Measurements from ENCODE around the gene SLC22A31.
"Not testable (repeated sequence)": the region's sequence is repeated elsewhere in the genome, so short reads cannot be mapped to it uniquely, and the experiment has no call there.

The SLC22A31 gene

GRCh38 chr16:89192956-89193575, 7.3 kb downstream of the SLC22A31 start:
- DNase-seq (ENCODE audit: low spot score), result peak; percentile 43

- peak; percentile 70 for DNase-seq (ENCODE audit: low spot score)
Measured at GRCh38 chr16:89192186-89192955, 8.0 kb downstream of the SLC22A31 start.

- DNase-seq (ENCODE audit: low spot score), result no peak
Measured at GRCh38 chr16:89191901-89192185, 8.5 kb downstream of the SLC22A31 start.

DNA sequence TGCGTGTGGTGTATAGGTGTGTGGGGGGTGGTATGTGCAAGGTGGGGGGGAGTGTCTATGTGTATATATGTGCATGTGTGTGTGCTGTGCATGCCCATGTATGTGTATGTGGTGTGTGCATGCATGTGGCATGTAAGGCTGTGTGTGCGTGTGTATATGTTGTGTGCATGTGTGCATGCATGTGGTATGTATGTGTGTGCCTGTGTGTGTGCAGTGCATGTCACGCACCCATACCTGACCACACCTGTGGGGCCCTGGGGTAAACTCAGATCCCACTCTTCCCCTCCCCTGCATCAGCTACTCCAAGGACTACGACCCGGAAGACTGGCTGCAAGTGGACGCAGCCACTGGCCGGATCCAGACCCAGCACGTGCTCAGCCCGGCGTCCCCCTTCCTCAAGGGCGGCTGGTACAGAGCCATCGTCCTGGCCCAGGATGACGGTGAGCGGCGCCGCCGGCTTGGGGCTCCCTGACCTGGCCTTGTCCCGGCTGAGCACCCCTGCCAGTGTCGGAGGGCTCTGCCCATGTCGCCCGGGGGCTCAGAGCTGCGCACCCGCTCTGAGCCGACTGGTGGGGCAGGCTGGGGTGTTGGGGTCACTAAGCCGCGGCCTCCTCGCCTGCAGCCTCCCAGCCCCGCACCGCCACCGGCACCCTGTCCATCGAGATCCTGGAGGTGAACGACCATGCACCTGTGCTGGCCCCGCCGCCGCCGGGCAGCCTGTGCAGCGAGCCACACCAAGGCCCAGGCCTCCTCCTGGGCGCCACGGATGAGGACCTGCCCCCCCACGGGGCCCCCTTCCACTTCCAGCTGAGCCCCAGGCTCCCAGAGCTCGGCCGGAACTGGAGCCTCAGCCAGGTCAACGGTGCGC, 9.1 kb downstream of the SLC22A31 start:
- no peak for DNase-seq (ENCODE audit: low spot score)

DNA sequence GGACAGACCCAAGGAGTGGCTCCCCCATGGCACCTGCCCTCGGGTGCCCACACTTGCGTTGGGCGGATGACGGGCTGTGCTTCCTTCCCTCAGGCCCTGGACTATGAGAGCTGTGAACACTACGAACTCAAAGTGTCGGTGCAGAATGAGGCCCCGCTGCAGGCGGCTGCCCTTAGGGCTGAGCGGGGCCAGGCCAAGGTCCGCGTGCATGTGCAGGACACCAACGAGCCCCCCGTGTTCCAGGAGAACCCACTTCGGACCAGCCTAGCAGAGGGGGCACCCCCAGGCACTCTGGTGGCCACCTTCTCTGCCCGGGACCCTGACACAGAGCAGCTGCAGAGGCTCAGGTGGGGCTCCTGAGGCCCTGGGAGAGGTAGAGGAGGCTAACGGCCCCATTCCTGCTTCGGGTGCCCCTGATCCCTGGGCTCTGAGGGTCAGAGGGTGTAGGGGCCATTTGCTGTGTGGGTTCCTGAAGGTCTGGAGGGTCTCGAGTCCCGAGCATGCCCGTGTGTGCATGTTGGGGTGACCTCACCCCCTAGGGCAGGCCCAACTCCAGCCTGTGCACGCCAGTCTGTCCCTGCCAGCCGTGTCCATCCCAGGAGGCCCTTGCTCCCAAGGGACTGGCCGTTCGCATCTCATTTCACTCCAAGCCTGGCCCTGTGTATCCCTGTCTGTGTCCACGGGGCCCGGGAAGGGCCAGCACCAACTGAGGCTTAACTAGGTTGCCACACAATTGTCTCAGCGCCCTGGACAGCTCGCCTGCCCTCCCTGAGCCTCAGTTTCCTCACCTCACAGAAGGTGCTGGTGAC, 10.0 kb downstream of the SLC22A31 start:
- DNase-seq (ENCODE audit: low spot score), result no peak

DNA sequence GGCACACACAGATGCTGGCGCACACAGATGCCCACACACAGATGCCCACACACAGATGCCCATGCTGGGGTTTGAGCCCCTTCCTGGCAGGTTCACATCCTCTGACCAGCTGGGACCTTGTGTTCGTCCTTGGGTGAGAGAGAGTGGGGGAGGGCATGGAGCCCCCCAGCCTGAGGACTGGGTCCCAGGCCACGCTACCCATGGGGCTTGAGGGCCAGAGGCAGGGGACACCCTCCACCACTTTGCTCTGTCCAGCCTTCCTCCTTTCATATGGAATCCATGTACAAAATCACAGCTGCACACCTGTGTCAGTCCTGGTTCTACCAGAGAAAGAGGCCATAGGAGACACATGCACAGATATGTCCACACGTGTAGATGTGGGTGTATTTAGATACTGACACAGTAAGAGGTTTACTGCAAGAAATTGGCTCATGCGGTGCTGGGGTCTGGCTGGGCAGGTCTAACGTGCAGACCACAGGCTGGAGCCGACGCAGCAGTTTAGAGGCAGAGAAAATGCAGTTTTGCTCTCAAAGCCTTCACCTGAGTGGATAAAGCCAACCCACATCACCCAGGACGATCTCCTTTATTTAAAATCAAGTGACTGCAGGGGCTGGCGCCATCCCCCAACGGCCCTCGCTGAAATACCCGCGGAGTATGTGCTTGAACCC, 10.8 kb downstream of the SLC22A31 start:
- DNase-seq (ENCODE audit: low spot score), result no peak

GRCh38 chr16:89188471-89189357, 11.6 kb downstream of the SLC22A31 start:
- DNase-seq (ENCODE audit: low spot score), result not testable (repeated sequence)

- no peak for DNase-seq (ENCODE audit: low spot score)
Measured at GRCh38 chr16:89187770-89188392, 12.5 kb downstream of the SLC22A31 start.

GRCh38 chr16:89187032-89187769, 13.1 kb downstream of the SLC22A31 start:
- DNase-seq (ENCODE audit: low spot score), result peak; percentile 14

DNA sequence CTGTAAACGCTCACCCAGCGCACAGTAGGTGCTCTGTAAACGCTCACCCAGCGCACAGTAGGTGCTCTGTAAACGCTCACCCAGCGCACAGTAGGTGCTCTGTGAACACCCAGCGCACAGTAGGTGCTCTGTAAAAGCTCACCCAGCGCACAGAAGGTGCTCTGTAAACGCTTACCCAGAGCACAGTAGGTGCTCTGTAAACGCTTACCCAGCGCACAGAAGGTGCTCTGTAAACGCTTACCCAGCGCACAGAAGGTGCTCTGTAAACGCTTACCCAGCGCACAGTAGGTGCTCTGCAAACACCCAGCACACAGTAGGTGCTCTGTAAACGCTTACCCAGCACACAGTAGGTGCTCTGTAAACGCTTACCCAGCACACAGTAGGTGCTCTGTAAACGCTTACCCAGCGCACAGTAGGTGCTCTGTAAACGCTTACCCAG, 13.7 kb downstream of the SLC22A31 start:
- not testable (repeated sequence) for DNase-seq (ENCODE audit: low spot score)

- DNase-seq (ENCODE audit: low spot score), result not testable (repeated sequence)
Measured at GRCh38 chr16:89185887-89186592, 14.3 kb downstream of the SLC22A31 start.

DNA sequence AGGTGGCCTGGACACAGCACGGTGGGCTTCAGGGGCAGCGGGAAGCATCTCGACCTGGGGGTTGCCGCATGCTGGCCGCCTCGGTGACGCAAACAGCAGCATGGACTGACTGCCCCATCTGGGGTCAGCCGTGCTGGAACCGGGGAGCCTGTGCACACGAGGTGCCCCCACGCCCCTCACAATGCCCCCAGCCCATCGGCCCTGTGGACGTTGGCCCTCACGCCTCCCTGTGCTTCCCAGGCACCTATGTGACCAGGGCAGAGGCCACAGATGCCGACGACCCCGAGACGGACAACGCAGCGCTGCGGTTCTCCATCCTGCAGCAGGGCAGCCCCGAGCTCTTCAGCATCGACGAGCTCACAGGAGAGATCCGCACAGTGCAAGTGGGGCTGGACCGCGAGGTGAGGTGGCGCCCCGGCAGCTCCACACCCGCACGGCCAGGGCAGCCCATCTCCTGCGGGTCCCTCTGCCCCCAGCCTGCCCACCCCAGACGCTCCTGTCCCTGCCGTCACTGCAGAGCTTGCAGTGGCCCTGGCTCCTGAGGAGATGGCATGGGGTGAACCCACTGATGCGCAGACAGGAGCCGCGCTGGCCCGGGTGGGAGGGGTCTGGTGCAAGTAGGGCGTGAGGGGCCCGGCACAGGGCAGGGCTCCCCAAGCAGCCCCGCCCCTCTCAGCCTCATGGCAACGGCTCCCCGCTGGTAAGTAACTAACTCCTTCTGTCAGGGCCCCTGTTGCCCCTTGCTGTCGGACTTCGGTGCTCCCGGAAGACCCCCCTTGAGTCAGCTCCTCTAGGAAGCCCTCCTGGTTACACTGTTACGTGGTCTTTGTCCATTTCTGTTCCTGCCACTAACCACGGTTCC, 15.2 kb downstream of the SLC22A31 start:
- DNase-seq (ENCODE audit: low spot score), result no peak

- DNase-seq (ENCODE audit: low spot score), result no peak
Measured at GRCh38 chr16:89184677-89184932, 15.7 kb downstream of the SLC22A31 start.

DNA sequence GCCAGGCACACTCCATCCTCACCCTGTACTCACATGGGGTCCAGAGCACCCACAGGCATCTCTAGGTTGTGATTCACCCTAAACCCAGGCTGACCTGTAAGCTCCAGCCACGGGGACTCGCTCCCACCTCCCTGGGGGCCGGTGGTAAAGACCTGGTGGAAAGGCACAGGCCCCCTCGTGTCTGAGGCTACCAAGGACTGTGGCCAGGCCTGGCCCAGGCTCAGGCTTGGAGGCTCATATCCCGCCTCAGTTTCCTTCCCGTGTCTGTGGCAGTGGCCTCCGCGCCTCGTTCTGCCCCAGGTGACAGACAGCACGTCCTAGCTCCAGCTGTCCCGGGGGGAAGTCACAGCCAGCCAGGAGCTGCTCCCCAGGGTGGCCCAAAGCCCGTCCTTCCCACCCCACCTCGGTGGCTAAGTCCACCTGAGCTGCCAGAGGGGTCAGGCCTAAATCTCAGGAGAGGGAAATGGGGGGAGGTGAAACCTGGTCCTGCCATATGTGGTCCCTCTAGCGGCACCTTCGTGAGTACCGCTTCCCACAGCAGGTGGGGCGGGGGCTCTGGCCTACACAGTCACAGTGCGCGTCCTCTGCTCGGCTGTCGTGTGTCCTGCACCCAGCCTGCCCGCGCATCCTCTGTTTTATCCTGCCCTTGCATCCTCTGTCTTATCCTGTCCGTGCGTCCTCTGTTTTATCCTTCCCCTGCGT, 16.2 kb downstream of the SLC22A31 start:
- no peak for DNase-seq (ENCODE audit: low spot score)

GRCh38 chr16:89183463-89183862, 16.9 kb downstream of the SLC22A31 start:
- DNase-seq (ENCODE audit: low spot score), result no peak

DNA sequence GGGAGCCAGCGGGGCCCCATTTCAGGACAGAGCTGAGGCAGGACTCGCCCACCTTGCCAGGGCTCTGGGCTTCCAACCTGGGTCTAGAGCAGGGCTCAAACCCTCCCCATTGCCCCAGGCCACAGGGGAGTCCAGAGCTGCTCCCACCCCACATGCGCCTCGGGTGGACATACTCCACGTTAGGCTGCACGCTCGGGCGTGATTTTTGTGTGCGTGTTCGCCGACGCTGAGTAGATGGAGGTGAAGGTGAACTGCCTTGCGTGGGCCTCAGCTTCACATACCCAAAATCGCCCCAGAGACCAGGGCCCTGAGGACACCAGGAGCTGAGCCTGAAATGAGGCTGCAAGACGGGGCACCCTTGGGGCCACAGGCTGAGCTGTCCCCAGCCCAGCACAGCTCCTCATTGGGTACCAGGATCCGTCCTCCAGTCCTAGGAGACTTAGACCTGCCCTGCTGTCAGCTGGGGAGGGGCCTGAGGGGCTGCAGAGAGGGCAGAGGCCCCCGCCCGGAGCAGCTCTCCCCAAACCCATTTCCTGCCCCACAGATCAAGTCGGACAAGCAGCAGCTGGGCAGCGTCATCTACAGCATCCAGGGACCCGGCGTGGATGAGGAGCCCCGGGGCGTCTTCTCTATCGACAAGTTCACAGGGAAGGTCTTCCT, 20.6 kb downstream of the SLC22A31 start:
- DNase-seq (ENCODE audit: low spot score), result no peak

GRCh38 chr16:89179148-89179484, 21.2 kb downstream of the SLC22A31 start:
- no peak for DNase-seq (ENCODE audit: low spot score)

Data from CD4-positive, alpha-beta T cell treated with Interleukin-2 at 100 ng/mL for 4 hours (primary cell).